HL-60 (cell line): ENCODE measurements around the gene EIF5A2.

Experiments
- CTCF ChIP-seq: IDR thresholded peaks from one replicate; pipeline ENCODE4 v1.5.1; 2011; ENCODE audit warnings: low read length, control low read depth, inconsistent platforms; ENCODE audit not compliant: insufficient read depth
- POLR2AphosphoS5 ChIP-seq: IDR thresholded peaks from 2 replicates; pipeline ENCODE4 v1.6.1; 2012; ENCODE audit warnings: low read depth

DNA sequence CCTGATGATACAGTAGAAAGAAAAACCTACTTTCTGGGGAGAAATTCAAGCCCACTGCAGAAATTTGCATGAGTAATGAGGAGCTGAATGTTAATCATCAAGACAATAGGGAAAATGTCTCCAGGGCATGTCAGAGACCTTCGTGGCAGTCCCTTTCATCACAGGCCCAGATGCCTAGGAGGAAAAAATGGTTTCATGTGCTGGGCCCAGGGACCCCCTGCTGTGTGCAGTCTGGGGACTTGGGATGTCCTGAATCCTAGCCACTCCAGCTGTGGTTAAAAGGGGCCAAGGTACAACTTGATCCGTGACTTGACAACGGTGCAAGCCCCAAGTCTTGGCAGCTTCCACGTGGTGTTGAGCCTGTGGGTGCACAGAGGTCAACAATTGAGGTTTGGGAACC lies 10.3 kb upstream of the EIF5A2 start:
- no peak for TF ChIP-seq CTCF
- TF ChIP-seq POLR2AphosphoS5 = no peak
